NCI-H2196 treated with DMSO at 0.1 percent for 48 hours (cell line): ENCODE data around the gene OLR1.

ENCODE experiments used
- DNase-seq: peaks from one replicate; lab custom pipeline; 2025; ENCODE audit not compliant: unreplicated experiment; lab: John Stamatoyannopoulos, UW

Gene OLR1

DNA sequence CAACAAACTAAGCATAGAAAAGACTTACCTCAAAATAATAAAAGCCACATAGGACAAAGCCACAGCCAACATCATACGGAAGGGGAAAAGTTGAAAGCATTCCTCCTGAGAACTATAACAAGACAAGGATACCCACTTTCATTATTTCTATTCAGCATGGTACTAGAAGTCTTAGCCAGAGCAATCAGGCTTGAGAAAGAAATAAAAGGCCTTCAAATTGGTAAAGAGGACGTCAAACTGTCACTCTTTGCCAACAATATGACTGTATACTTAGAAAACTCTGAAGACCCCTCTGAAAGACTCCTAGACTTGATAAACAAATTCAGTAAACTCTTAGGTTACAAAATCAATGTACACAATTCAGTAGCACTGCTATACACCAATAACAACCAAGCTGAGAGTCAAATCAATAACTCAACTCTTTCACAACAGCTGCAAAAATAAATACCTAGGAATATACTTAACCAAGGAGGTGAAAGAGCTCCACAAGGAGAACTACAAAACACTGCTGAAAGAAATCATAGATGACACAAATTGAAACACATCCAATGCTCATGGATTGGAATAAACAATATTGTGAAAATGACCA is 61.6 kb downstream of the OLR1 start:
- no peak for DNase-seq
